ENCODE results near the gene WNT8B. TPM values are rescaled to one million over a fixed set of nuclear protein-coding genes. Genes with fewer than 3 reads are reported as not detected.

The WNT8B gene
- total RNA-seq, 1 donor from 2014 or later = not detected

Other genes starting within 250 kb of the WNT8B start
- 11.9 TPM for gene CHUK, start 233.4 kb upstream of the WNT8B start, total RNA-seq
- gene CWF19L1, start 195.4 kb upstream of the WNT8B start, total RNA-seq = 15.9 TPM
- gene BLOC1S2, start 176.3 kb upstream of the WNT8B start, total RNA-seq = 27.8 TPM
- not detected for gene PKD2L1, start 132.8 kb upstream of the WNT8B start, total RNA-seq
- 16.8 TPM for gene SCD, start 115.8 kb upstream of the WNT8B start, total RNA-seq
- gene SEC31B, start 56.9 kb downstream of the WNT8B start, total RNA-seq = 7.4 TPM
- gene NDUFB8, start 66.9 kb downstream of the WNT8B start, total RNA-seq = 351 TPM
- 53.7 TPM for gene HIF1AN, start 72.9 kb downstream of the WNT8B start, total RNA-seq

Data from cardiac septum (tissue), 1 donor.